Measurements from ENCODE around the gene TMEM255B.
"Not testable (repeated sequence)": the region's sequence is repeated elsewhere in the genome, so short reads cannot be mapped to it uniquely, and the experiment has no call there.

The TMEM255B gene

GRCh38 chr13:113791226-113791625 lies 32.2 kb downstream of the TMEM255B start:
- no peak for DNase-seq

GRCh38 chr13:113791761-113792160 lies 32.7 kb downstream of the TMEM255B start:
- DNase-seq: no peak

- no peak for DNase-seq
Measured at GRCh38 chr13:113792236-113792770, 33.3 kb downstream of the TMEM255B start.

- DNase-seq: no peak
Measured at GRCh38 chr13:113792886-113793717, 34.1 kb downstream of the TMEM255B start.

- no peak for DNase-seq
Measured at GRCh38 chr13:113793718-113794085, 34.7 kb downstream of the TMEM255B start.

- no peak for DNase-seq
Measured at GRCh38 chr13:113794086-113794485, 35.1 kb downstream of the TMEM255B start.

GRCh38 chr13:113794764-113795173 lies 35.7 kb downstream of the TMEM255B start:
- DNase-seq: no peak

GRCh38 chr13:113795362-113795761 lies 36.3 kb downstream of the TMEM255B start:
- not testable (repeated sequence) for DNase-seq

GRCh38 chr13:113796211-113796963 lies 37.4 kb downstream of the TMEM255B start:
- no peak for DNase-seq

- no peak for DNase-seq
Measured at GRCh38 chr13:113796964-113797676, 38.1 kb downstream of the TMEM255B start.

- no peak for DNase-seq
Measured at GRCh38 chr13:113798200-113798811, 39.3 kb downstream of the TMEM255B start.

- DNase-seq: no peak
Measured at GRCh38 chr13:113800576-113800926, 41.5 kb downstream of the TMEM255B start.

GRCh38 chr13:113801289-113801961 lies 42.4 kb downstream of the TMEM255B start:
- DNase-seq: no peak

- DNase-seq: no peak
Measured at GRCh38 chr13:113802090-113802531, 43.1 kb downstream of the TMEM255B start.

- no peak for DNase-seq
Measured at GRCh38 chr13:113802761-113803160, 43.7 kb downstream of the TMEM255B start.

- DNase-seq: no peak
Measured at GRCh38 chr13:113803409-113804016, 44.5 kb downstream of the TMEM255B start.

- DNase-seq: no peak
Measured at GRCh38 chr13:113804017-113804702, 45.1 kb downstream of the TMEM255B start.

GRCh38 chr13:113804703-113805430 lies 45.8 kb downstream of the TMEM255B start:
- no peak for DNase-seq

GRCh38 chr13:113805431-113806103 lies 46.5 kb downstream of the TMEM255B start:
- DNase-seq: no peak

GRCh38 chr13:113806104-113806471 lies 47.1 kb downstream of the TMEM255B start:
- no peak for DNase-seq
